Urinary bladder (tissue), 4 donors: ENCODE data around the gene DVL1. TPM values are rescaled to one million over a fixed set of nuclear protein-coding genes. Genes with fewer than 3 reads are reported as not detected.

Experiments used
- DNase-seq: peaks from one replicate; pipeline ENCODE4 v3.0.0-alpha.2; 2015; ENCODE audit errors: extremely low spot score
- H3K27ac ChIP-seq: one replicate; pipeline ENCODE4 v1.5.1; 2013; ENCODE audit warnings: low read depth, mild to moderate bottlenecking, moderate library complexity
- H3K36me3 ChIP-seq: one replicate; pipeline ENCODE4 v1.6.1; 2013; ENCODE audit warnings: mild to moderate bottlenecking, moderate library complexity; ENCODE audit not compliant: insufficient read depth
- H3K4me1 ChIP-seq: one replicate; pipeline ENCODE4 v1.6.1; 2013; ENCODE audit warnings: mild to moderate bottlenecking, moderate library complexity; ENCODE audit not compliant: insufficient read depth
- H3K4me3 ChIP-seq: one replicate; pipeline ENCODE4 v1.5.1; 2013; ENCODE audit warnings: low read depth, low read length
- WGBS: extraction: QIAGEN DNeasy Blood & Tissue Kit; methylation state at CpG from one replicate; pipeline ENCODE4 v1.1.7; 2013; 5-methylcytosine and 5-hydroxymethylcytosine counted together
- polyA plus RNA-seq: library from polyadenylated mRNA; stranded (reverse); fragments of 200-250 nt; gene quantifications from one replicate; pipeline ENCODE4 v1.2.3, GENCODE V29; 2013
- total RNA-seq: library from RNA; depleted of rRNA; stranded (reverse); fragments of >200 nt; gene quantifications from one replicate; pipeline ENCODE4 v1.2.3, GENCODE V29; 2014
- donor health status: healthy with polysubstance abuse.
- donor health status: healthy.

The DVL1 gene
- total and polyA plus RNA-seq, 2 donors: 26.4 to 69.0 TPM

DNA sequence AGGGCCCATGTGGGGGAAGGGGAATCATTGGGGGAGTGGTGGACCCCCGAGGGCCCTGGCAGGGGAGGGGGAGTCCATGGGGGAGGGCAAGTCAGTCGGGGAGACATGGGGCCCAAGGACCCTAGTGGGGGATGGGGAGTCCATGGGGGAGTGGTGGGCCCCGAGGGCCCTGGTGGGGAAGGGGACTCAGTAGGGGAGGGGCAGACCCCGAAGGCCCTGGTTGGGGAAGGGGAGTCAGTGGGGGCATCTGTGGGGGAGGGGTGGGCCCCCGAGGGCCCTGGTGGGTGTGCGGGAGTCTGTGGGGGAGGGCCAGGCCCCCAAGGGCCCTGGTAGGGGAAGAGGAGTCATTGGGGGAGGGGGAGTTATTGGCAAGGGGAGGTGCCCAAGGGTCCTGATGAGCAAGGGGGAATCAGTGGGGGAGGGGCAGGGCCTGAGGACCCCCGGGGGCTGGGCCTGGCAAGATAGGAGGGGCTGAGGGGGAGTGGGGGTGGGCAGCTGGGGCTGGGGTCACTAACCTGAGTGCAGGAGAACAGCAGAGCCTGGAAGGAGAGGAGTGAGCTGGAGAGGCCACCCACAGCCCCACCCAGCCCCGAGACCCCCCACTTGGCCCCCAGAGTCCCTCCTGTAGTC, 7.1 kb upstream of the DVL1 start:
- Histone ChIP-seq H3K4me1 (peaks cover 2% of the 10 kb centered on the region), H3K27ac (no peak overlapping the region), H3K36me3 (no peaks in the 10 kb centered on the region), H3K4me3 (peak overlapping the region; percentile 67)
- WGBS: 33% methylated on average over 8 of the region's 8 CpGs
- DNase-seq: no peak

DNA sequence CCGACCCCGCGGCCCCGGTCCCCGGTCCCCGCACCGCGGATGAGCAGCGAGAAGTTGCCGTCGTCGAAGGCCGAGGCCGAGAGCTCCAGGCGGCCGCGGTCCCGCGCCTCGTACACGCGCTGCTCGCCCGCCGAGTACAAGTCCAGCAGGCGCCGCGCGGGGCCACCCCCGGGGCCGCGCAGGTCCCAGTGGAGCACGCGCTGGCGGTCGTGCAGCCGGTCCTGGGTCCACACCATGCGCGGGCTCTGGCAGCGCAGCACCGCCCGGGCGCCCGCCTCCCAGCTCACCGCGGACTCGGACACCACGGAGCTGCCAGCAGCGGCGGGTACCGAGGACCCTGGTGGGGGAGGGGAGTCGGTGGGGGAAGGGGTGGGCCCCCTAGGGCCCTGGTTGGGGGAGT, 6.2 kb upstream of the DVL1 start:
- WGBS: 3% methylated on average over 52 of the region's 52 CpGs
- Histone ChIP-seq H3K4me1 (peaks cover 2% of the 10 kb centered on the region), H3K4me3 (peak overlapping the region; percentile 36)

DNA sequence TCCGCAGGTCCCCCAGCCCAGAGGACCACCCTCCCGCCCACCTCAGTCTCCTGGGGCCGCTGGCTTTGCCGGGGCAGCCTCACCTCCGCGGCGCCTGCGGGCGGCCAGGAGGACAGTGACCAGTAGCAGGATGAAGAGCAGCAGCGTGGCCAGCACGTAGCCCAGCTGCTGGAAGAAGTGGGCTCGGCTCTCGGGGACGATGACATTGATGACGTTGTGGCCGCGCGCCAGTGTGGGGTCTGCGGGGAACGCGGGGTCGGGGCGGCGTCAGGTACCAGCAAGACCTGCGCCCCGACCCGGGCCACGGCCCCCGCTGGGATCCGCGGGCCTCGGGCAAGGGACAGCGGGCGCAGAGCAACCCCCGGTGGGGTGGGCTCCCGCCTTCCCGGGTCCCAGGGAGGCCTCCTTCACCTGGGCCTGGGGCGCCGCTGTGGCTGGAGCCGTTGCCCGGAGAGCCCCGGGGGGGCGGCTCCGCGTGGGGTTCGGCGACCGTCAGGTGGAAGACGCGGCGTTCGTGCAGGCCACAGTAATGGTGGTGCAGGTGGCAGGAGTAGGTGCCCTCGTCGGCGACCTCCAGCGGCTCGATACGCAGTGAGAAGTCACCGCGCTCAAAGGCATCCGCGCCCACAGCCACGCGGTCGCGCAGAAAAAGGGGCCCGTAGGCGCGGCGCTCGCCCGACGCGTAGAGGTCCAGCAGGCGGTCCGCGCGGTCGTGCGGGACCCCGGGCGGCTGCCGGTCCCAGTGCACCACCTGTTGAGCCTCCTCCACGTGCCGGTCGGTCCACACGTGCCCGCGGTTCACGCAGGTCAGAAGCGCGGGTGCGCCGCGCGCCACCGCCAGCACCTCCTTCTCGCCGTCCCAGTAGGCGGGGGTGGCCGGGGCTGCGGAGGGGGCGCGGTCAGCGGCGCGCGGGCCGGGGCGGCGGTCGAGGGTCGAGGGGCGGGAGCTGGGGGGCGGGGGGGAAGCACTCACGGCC, 5.3 kb upstream of the DVL1 start:
- DNase-seq: no peak
- Histone ChIP-seq H3K4me1 (peaks cover 2% of the 10 kb centered on the region), H3K4me3 (peak overlapping the region; percentile 36), H3K27ac (no peak overlapping the region), H3K36me3 (no peaks in the 10 kb centered on the region)
- WGBS: 56% methylated on average over 116 of the region's 116 CpGs

More for the DNA sequence above, 6.2 kb upstream of the DVL1 start:
- Histone ChIP-seq H3K27ac (no peak overlapping the region), H3K36me3 (no peaks in the 10 kb centered on the region)
- no peak for DNase-seq

DNA sequence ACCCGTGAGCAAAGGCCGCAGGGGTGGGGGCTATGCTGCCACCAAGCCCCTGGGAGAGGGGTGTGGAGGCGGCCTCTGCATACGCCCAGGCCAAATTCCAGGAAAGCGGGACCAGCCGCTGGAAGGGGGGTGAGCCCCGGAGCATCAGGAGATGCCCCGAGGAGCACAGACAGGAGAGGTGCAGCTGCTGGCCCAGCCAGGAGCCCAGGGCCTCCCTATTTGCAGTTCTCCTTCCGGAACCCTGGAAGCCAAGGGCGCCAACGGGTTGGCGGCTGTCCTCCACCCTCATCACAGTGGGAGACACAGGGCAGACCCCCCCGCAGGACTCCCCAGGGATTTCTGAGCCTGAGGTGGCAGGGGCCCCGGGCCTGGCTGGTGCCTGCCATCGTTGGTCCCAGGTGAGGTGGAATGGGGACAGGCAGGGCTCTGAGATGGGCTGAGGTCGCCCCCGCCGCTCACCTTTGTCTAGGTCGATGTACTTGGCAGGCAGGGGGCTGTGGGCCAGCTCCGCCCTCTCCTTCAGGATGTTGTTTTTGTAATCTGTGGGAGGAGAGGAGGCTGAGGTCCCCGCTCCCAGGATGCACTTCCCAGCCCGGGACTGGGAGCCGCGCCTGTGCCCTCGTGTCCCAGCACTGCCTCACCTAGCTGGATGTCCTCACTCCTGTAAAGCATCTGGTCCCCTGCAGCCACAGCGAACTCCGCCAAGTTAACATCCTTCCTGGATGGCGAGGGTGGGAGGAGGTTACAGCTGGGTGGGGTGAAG, 4.4 kb upstream of the DVL1 start:
- 61% methylated on average over 28 of the region's 28 CpGs for WGBS
- Histone ChIP-seq H3K4me1 (peaks cover 2% of the 10 kb centered on the region), H3K4me3 (no peak overlapping the region), H3K36me3 (no peaks in the 10 kb centered on the region), H3K27ac (no peak overlapping the region)
- DNase-seq: no peak

DNA sequence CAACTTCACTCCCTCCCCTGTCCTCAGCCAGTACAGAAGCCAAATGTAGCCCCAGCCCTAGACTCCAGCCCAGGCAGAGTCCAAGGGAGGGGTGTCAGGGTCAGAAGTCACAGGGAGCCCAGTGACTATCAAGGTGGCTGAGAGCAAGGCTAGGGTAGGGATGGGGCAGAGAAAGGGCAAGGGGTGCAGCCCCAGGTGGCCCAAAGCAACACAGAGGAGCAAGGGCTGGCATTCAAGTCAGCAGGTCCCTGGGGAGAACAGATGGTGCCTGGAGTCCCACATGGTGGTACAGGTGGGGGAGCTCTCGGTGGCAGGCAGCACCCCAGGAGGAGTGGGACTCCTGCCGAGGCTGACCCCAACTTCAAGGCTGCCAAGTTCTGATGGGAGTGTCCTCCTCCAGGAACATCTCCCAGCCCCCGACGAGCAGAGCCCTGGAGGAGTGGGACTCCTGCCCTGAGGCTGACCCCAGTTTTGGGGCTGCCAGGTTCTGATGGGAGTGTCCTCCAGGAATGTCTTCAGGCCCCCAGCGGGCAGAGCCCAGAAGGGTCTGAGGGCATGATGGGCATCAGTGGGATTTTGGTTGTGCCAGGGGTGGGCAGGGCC, 3.7 kb upstream of the DVL1 start:
- Histone ChIP-seq H3K4me1 (peaks cover 2% of the 10 kb centered on the region), H3K27ac (no peak overlapping the region)
- 32% methylated on average over 5 of the region's 5 CpGs for WGBS

DNA sequence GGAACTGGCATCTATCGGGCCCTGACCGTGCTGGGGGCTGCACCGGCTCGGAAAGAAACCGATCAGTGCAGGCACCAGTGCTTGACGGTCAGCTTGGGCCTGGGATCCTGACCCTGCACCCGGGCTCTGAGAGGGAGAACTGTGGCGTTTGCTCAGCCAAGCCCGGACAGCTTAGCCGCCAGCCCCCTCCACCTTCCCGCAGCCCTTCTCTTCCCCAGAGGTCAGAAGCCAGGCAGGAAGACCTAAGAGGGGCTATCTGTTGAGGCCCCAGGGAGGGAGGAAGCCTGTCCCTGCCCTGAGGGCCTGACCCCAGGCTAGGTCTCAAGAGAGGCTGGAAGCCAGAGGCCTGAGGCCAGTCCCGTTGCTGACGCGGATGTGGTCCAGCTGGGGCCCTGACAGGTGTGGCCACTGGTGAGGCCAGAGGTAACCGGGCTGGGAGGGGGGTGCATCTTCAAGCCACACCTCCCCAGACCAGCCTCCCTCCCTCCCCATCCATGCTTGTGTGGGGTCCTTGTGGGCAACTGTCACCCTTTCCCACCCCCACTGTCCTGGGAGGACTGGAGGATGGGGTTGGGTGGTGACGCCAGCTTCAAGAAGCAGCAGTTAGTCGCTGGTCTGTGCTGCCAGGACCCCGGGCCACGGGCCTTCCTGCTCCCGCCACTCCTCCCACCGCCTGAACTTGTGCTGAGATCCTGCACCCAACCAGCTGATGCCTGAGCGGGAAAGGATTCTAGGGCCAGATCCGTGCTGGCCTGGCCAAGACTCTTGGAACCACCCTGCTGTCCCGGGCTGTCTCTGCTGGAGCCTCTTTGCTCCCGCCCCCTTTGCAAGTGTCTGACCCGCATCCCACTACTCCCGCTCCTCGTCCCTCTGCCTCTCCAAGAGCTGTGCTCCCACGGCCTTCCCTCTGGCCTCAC, 2.6 kb upstream of the DVL1 start:
- 38% methylated on average over 29 of the region's 29 CpGs for WGBS
- Histone ChIP-seq H3K4me1 (peaks cover 2% of the 10 kb centered on the region), H3K27ac (no peak overlapping the region), H3K4me3 (no peak overlapping the region), H3K36me3 (no peaks in the 10 kb centered on the region)
- no peak for DNase-seq

More for the DNA sequence above, 3.7 kb upstream of the DVL1 start:
- no peak for DNase-seq
- H3K4me3 ChIP-seq: no peak overlapping the region
- no peaks in the 10 kb centered on the region for H3K36me3 ChIP-seq

DNA sequence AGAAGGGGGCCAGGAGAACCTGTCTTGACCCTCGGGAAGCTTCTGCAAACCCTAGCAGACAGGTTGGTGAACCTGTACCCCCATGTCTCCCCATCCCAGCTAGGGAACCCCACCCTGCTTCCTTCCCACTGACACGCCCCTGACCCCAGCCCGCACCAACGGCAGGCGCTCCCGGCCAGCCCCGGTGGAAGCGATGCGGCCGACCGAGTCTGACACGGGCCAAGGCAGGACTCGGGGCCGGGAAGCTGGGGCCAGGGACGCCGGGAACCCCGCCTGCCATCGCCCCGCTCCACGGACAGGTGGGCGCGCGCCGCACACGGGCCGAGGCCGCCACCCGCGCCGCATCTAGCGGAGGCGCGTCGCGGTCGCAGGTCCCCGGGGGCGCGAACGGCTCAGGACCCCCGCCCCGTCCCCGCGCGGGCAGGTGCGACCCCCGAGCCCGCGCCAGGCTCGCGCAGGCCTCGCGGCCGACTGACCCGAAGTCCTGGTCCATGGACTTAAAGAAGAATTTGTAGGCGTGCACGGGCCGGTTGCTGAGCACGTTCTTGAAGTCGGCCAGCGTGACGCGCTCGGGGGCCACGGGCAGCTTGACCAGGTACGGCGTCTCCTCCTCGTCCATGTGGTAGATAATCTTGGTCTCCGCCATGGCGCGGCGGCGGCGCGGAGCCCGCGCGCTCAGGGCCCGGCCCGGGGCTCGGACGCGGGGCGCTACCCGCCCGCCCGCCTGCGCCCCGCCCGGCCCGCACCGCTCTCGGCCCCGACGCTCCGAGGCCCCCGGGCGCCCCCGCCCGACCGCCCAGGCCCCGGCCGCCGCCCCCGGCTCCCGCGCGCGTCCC, 580 bp downstream of the DVL1 start:
- WGBS: under 1% methylated on average over 109 of the region's 109 CpGs

DNA sequence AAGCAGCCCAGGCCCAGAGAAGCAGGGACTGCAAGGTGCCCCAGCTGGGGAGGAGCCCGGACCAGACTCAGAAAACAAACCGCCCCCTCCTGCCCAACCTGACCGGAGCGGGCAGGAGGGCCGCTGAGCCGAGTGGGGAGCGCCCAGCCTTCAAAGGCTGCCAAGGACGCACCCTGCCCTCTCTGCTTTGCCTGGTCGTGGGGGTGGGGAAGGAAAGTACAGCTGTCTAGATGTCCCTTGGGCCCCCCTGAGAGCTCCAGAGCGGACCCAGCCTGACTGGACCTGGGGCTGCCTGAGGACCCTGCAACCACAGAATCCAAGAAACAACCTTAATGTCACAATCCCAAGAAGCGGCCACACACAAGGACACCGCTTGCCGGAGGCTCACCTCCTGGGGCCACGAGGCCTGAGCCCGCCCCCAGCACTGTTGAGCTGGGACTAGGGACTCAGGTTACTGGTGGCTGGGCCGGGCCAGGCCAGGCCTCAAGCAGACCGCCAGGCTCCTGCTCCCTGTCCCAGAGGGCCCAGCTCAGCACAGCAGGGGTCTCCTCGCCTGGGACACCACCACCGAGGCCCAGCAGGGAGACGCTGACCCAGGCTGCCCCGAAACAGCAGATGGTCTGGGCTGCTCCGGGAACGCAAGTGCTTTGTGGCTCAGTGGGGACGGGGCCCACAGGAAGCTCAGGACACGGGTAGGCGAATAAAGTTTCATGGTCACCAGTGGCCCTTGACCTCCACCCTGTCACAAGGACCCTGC, 1.4 kb downstream of the DVL1 start:
- Histone ChIP-seq H3K4me3 (peak overlapping the region; percentile 86), H3K36me3 (no peaks in the 10 kb centered on the region), H3K27ac (peak overlapping the region; percentile 47), H3K4me1 (peaks cover 2% of the 10 kb centered on the region)
- no peak for DNase-seq
- WGBS: 32% methylated on average over 26 of the region's 26 CpGs

More for the DNA sequence above, 580 bp downstream of the DVL1 start:
- Histone ChIP-seq H3K4me3 (peak overlapping the region; percentile 86), H3K36me3 (no peaks in the 10 kb centered on the region), H3K27ac (peak overlapping the region; percentile 27), H3K4me1 (peaks cover 2% of the 10 kb centered on the region)
- DNase-seq: no peak

DNA sequence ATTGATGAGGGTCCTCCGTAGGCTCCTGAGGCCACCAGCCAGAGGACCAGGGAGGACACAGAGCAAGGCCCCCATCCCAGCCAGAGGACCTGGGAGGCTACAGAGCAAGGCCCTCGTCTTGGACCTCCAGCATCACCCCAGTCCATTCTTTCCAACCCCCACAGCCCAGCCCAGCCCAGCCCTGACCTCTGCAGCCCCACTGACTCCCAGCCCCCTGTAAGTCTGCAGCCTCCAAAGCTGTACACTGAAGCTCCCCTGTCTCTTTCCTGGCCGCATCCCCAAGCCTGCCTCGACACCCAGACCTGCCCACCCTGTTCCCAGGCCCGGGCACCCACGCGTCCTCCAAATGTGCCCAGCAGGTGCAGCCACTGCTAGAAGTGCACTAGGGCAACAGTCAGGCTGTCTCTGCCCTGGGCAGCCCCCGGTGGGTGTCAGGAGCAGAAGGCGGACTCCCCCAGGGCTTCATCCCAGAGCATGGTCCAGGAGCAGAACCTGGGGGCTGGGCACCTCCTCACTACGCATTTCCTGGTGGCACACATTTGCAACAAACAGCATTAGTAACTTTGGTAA, 2.1 kb downstream of the DVL1 start:
- no peak overlapping the region for H3K27ac ChIP-seq
- peaks cover 2% of the 10 kb centered on the region for H3K4me1 ChIP-seq
- no peak overlapping the region for H3K4me3 ChIP-seq
- DNase-seq: no peak
- H3K36me3 ChIP-seq: no peaks in the 10 kb centered on the region
- 85% methylated on average over 10 of the region's 10 CpGs for WGBS

DNA sequence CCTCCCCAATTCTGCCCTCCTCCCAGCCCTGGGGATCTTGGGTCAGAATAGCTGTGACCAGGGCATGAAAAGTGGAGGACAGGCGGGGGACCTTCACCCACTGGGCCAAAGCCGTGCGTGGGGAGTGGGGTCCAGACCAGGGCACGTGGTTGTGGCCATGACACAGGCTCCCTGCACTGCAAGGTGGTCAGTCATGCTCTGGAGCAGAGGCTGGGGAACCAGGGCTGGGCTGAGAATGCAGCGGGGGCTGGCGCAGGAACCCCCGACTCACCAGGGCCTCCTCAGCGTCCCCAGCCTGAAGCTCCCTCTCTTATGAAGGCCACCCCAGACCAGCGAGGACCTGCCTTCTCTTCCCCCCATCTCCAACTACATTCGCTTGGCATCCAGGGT, 2.7 kb downstream of the DVL1 start:
- no peak for DNase-seq
- Histone ChIP-seq H3K4me1 (peaks cover 2% of the 10 kb centered on the region), H3K27ac (no peak overlapping the region), H3K36me3 (no peaks in the 10 kb centered on the region), H3K4me3 (no peak overlapping the region)
- WGBS: 89% methylated on average over 10 of the region's 10 CpGs

DNA sequence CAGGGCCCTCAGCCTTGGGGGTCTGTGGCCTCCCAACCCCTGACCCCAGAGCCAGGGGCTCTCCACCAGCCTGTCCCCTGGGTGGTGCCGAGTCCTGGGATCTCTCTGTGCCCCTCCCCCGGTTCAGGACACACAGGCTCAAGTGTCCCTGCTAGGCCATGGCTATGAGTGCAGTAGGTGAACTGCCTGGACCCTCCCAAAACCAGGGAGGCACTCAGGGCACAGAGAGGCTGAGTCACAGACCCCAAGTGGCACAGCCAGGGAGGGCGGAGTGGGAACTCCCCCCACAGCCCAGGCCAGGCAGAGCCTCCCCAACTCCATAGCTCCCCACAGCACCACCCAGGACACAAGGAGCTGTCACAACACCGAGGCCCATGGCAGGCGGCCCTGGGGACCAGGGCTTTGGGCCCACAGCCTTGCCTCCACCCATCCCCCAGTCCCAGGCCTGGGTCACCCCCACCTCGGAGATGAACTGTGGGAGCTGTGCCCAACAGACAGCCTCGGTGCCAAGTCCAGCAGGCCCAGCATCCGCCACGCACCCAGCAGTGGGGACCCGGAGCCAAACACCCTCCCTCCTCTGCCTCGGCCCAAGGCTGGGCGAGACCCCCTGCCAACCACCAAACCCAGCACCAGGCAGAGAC, 3.2 kb downstream of the DVL1 start:
- DNase-seq: no peak
- H3K4me1 ChIP-seq: peaks cover 2% of the 10 kb centered on the region
- WGBS: 58% methylated on average over 12 of the region's 12 CpGs
- no peak overlapping the region for H3K4me3 ChIP-seq
- no peak overlapping the region for H3K27ac ChIP-seq
- no peaks in the 10 kb centered on the region for H3K36me3 ChIP-seq
